LHCN-M2 (cell line): ENCODE results near the gene MCFD2. TPM values are rescaled to one million over a fixed set of nuclear protein-coding genes. Genes with fewer than 3 reads are reported as not detected.

Experiments used
- total RNA-seq: library from RNA; depleted of rRNA; stranded (reverse); fragments of >200 nt; gene quantifications from 2 replicates; pipeline ENCODE4 v1.2.3, GENCODE V29; 2014; rRNA removed

MCFD2 gene
- total RNA-seq, 1 experiment from 2014 or later = 228 TPM

Other genes with a start within 250 kb of the MCFD2 start
- gene SOCS5, start 216.5 kb downstream of the MCFD2 start, total RNA-seq = 18.8 and 20.2 TPM in 2 replicates
- 12.9 and 15.0 TPM in 2 replicates for gene TTC7A, start 25.4 kb upstream of the MCFD2 start, total RNA-seq
- 0.17 and 0.19 TPM in 2 replicates for gene STPG4, start 239.5 kb upstream of the MCFD2 start, total RNA-seq